Parathyroid adenoma (tissue), 2 donors: ENCODE data around the gene MT1X.

Experiments used
- H2AFZ ChIP-seq: fragments of 300-600 bp; sonication (generic); one replicate; pipeline ENCODE4 v1.7.0; 2017; ENCODE audit warnings: antibody characterized with exemption, mild to moderate bottlenecking
- H3K27ac ChIP-seq: fragments of 300-600 bp; sonication (generic); one replicate; pipeline ENCODE4 v1.7.0; 2017
- H3K27me3 ChIP-seq: fragments of 300-600 bp; sonication (generic); one replicate; pipeline ENCODE4 v1.7.0; 2017; ENCODE audit warnings: low read length; ENCODE audit not compliant: control insufficient read depth, insufficient read depth
- H3K36me3 ChIP-seq: fragments of 300-600 bp; sonication (generic); one replicate; pipeline ENCODE4 v1.7.0; 2017; ENCODE audit warnings: low read length; ENCODE audit not compliant: control insufficient read depth, insufficient read depth
- H3K4me1 ChIP-seq: fragments of 300-600 bp; sonication (generic); one replicate; pipeline ENCODE4 v1.7.0; 2017; ENCODE audit warnings: control low read depth
- H3K4me2 ChIP-seq: fragments of 300-600 bp; sonication (generic); one replicate; pipeline ENCODE4 v1.7.0; 2017; ENCODE audit warnings: low read length
- H3K4me3 ChIP-seq: fragments of 300-600 bp; sonication (generic); one replicate; pipeline ENCODE4 v1.7.0; 2017; ENCODE audit warnings: low read depth, low read length
- H3K79me2 ChIP-seq: fragments of 300-600 bp; sonication (generic); one replicate; pipeline ENCODE4 v1.7.0; 2017; ENCODE audit warnings: control low read depth
- H3K9ac ChIP-seq: fragments of 300-600 bp; sonication (generic); one replicate; pipeline ENCODE4 v1.7.0; 2017; ENCODE audit warnings: mild to moderate bottlenecking
- H3K9me3 ChIP-seq: fragments of 300-600 bp; sonication (generic); one replicate; pipeline ENCODE4 v1.7.0; 2017; ENCODE audit warnings: low read length; ENCODE audit not compliant: control insufficient read depth
- TF ChIP-seq, protein P1 (sequence below): fragments of 300-600 bp; sonication (generic); IDR thresholded peaks from one replicate; pipeline ENCODE4 v1.7.0; 2017; ENCODE audit warnings: antibody characterized with exemption, mild to moderate bottlenecking
- donor health status: primary hyperparathyroidism.

Gene MT1X

DNA sequence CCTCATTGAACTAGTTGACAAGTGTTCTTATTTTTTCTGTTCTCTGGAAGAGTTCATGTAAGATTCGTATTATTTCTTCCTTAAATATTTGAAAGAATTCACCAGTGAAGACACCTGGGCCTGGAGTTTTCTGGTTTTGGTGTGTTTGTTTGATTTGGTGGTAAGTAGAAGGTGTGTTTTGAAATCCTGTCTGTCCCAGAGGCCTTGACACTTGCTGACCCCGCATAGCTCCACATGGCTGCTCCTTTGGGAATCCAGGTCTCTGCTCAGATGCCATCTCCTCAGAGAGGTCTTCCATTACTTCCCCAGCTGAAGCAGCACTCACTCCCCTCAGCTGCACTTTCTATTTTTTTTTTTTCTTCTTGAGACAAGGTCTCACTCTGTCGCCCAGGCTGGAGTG lies 41.9 kb downstream of the MT1X start:
- Histone ChIP-seq H3K36me3 (no peaks in the 10 kb centered on the region), H2AFZ (no peak overlapping the region), H3K27ac (no peak overlapping the region), H3K79me2 (peaks cover 17% of the 10 kb centered on the region), H3K4me2 (no peak overlapping the region), H3K27me3 (no peaks in the 10 kb centered on the region), H3K4me3 (no peak overlapping the region), H3K9me3 (no peaks in the 10 kb centered on the region), H3K9ac (no peak overlapping the region), H3K4me1 (no peaks in the 10 kb centered on the region)
- TF ChIP-seq, protein P1, sequence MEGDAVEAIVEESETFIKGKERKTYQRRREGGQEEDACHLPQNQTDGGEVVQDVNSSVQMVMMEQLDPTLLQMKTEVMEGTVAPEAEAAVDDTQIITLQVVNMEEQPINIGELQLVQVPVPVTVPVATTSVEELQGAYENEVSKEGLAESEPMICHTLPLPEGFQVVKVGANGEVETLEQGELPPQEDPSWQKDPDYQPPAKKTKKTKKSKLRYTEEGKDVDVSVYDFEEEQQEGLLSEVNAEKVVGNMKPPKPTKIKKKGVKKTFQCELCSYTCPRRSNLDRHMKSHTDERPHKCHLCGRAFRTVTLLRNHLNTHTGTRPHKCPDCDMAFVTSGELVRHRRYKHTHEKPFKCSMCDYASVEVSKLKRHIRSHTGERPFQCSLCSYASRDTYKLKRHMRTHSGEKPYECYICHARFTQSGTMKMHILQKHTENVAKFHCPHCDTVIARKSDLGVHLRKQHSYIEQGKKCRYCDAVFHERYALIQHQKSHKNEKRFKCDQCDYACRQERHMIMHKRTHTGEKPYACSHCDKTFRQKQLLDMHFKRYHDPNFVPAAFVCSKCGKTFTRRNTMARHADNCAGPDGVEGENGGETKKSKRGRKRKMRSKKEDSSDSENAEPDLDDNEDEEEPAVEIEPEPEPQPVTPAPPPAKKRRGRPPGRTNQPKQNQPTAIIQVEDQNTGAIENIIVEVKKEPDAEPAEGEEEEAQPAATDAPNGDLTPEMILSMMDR = no peak

DNA sequence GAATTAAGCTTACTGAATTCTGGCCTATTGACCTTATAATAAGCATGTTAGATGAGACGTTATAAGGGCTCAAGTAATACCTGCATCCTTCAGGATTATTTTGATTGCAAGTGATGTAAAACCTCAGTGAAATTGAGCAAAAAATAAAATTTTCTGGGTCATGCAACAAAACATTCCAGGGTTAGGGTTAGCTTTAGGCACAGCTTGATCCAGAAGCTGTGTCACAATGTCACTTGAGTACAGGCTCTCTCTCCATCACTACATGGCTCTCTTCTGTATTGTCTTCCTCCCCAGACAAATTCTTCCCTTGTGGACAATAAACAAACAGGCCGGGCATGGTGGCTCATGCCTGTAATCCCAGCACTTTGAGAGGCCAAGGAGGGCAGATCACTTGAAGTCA lies 44.0 kb downstream of the MT1X start:
- TF ChIP-seq, protein P1 = no peak
- Histone ChIP-seq H3K9me3 (no peaks in the 10 kb centered on the region), H3K9ac (no peak overlapping the region)

DNA sequence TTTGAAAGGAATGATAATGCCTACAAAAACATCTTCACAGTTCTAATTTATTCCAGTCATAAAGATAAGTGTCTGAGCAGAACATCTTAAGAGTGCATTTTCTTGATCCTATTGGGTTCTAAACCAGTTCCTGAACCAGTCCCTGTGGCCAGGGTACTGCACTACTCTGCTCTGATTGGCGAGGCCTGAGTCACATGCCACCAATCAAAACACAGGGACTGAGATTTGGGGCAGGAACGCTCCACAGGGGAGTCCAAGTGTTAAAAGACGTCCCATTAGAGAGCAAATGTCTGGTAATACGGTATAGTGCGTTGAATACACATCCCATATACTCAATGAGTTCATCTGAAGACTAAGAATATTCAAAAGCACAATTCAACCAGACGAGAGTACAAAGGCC lies 44.7 kb downstream of the MT1X start:
- Histone ChIP-seq H3K27ac (no peak overlapping the region), H3K9me3 (no peaks in the 10 kb centered on the region), H3K27me3 (no peaks in the 10 kb centered on the region), H3K4me1 (no peaks in the 10 kb centered on the region), H3K4me2 (no peak overlapping the region), H2AFZ (no peak overlapping the region), H3K4me3 (no peak overlapping the region), H3K79me2 (peaks cover 28% of the 10 kb centered on the region), H3K36me3 (no peaks in the 10 kb centered on the region), H3K9ac (no peak overlapping the region)
- TF ChIP-seq, protein P1 = no peak

More for the DNA sequence above, 44.0 kb downstream of the MT1X start:
- no peak overlapping the region for H2AFZ ChIP-seq
- no peaks in the 10 kb centered on the region for H3K27me3 ChIP-seq
- no peak overlapping the region for H3K4me2 ChIP-seq
- H3K36me3 ChIP-seq = no peaks in the 10 kb centered on the region
- H3K79me2 ChIP-seq = peaks cover 27% of the 10 kb centered on the region
- H3K4me3 ChIP-seq = no peak overlapping the region
- H3K4me1 ChIP-seq = no peaks in the 10 kb centered on the region
- no peak overlapping the region for H3K27ac ChIP-seq

DNA sequence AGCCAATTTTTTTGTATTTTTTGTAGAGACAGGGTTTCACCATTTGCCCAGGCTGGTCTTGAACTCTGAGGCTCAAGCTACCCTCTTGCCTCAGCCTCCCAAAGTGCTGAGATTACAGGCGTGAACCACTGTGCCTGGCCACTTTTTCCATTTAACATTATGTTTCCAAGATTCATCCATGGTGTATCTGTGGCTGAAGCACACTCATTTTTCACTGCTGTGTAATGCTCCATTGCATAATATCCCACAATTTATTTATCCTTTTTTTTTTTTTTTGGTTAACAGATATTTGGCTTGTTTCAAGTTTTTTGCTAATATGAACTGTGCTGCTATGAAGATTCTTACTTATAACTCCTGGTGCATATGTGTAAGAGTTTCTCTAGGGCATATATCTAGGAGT lies 45.8 kb downstream of the MT1X start:
- Histone ChIP-seq H3K4me3 (no peak overlapping the region), H3K9ac (no peak overlapping the region), H3K79me2 (peaks cover 35% of the 10 kb centered on the region), H2AFZ (no peak overlapping the region), H3K9me3 (no peaks in the 10 kb centered on the region), H3K27me3 (no peaks in the 10 kb centered on the region), H3K4me1 (no peaks in the 10 kb centered on the region), H3K36me3 (no peaks in the 10 kb centered on the region), H3K4me2 (peak overlapping the region; percentile 100), H3K27ac (no peak overlapping the region)
- TF ChIP-seq, protein P1 = no peak

DNA sequence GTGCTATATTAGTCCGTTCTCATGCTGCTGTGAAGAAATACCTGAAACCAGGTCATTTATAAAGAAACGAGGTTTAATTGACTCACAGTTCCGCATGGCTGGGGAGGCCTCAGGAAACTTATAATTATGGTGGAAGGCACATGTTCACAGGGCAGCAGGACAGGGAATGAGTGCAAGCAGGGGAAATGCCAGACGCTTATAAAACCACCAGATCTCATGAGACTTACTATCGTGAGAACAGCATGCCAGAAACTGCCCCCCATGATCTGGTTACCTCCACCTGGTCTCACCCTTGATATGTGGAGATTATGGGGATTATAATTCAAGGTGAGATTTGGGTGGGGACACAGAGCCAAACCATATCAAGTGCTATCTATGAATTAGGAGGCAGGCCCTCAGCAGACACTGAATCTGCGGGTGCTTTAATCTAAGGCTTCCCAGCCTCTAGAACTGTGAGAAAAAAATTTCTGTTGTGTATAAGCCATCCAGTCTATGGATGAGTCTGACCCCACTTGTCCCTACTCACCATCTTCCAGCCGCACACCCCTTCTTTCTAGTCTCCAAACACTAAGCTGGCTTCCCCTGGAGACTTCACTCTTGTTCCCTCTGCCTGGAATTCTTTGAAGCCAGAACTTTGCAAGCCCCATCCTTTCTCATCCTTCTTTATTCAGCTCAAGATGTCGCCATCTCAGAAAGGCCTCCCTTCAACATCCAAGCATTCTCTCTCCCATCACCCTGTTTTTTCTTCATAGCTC lies 46.9 kb downstream of the MT1X start:
- Histone ChIP-seq H3K9ac (peak overlapping the region; percentile 73), H3K36me3 (no peaks in the 10 kb centered on the region), H3K4me1 (no peaks in the 10 kb centered on the region), H3K4me3 (peak overlapping the region; percentile 92), H3K27ac (peak overlapping the region; percentile 87), H3K79me2 (peaks cover 35% of the 10 kb centered on the region), H2AFZ (peak overlapping the region; percentile 87), H3K9me3 (no peaks in the 10 kb centered on the region), H3K4me2 (peak overlapping the region; percentile 100), H3K27me3 (no peaks in the 10 kb centered on the region)
- TF ChIP-seq, protein P1 = no peak
